GM23338 (cell line): ENCODE data around the gene SLC47A1. TPM values are rescaled to one million over a fixed set of nuclear protein-coding genes. Genes with fewer than 3 reads are reported as not detected.

Experiments
- ATAC-seq: fragments of 200-7000 bp; cut with Tn5 transposase; 3 replicates; pipeline ENCODE4 v1.9.1; 2020
- DNase-seq: peaks from one replicate; pipeline ENCODE4 v3.0.0-alpha.2; 2015; ENCODE audit warnings: low spot score
- H2AFZ ChIP-seq: fragments of 200-600 bp; sonication (generic); 2 replicates; pipeline ENCODE4 v1.8.0; 2016; ENCODE audit warnings: antibody characterized with exemption, mild to moderate bottlenecking, moderate library complexity
- H3F3A ChIP-seq: fragments of 200-600 bp; sonication (generic); replicated peaks from 2 replicates; pipeline ENCODE4 v1.8.0; 2017; ENCODE audit warnings: antibody characterized with exemption, mixed run types, low read depth
- H3K27ac ChIP-seq: fragments of 200-600 bp; sonication (generic); 2 replicates; pipeline ENCODE4 v1.6.1; 2016; ENCODE audit warnings: low read depth
- H3K27me3 ChIP-seq: fragments of 200-600 bp; sonication (generic); 2 replicates; pipeline ENCODE4 v1.8.0; 2016; ENCODE audit warnings: mild to moderate bottlenecking, mixed run types, moderate library complexity; ENCODE audit not compliant: insufficient read depth
- H3K36me3 ChIP-seq: fragments of 200-600 bp; sonication (generic); 2 replicates; pipeline ENCODE4 v1.8.0; 2016; ENCODE audit warnings: mild to moderate bottlenecking; ENCODE audit not compliant: insufficient read depth
- H3K4me1 ChIP-seq: fragments of 200-600 bp; sonication (generic); 2 replicates; pipeline ENCODE4 v1.8.0; 2016; ENCODE audit warnings: mild to moderate bottlenecking, moderate library complexity; ENCODE audit not compliant: insufficient read depth
- H3K4me2 ChIP-seq: fragments of 200-600 bp; sonication (generic); 2 replicates; pipeline ENCODE4 v1.7.1; 2017; ENCODE audit warnings: mixed run types
- H3K4me3 ChIP-seq: fragments of 200-600 bp; sonication (generic); 2 replicates; pipeline ENCODE4 v1.6.1; 2016; ENCODE audit warnings: mixed run types
- H3K79me2 ChIP-seq: fragments of 200-600 bp; sonication (generic); replicated peaks from 2 replicates; pipeline ENCODE4 v1.8.0; 2017; ENCODE audit warnings: mild to moderate bottlenecking; ENCODE audit not compliant: insufficient read depth
- H3K9me2 ChIP-seq: fragments of 200-600 bp; sonication (generic); 2 replicates; pipeline ENCODE4 v1.8.0; 2017; ENCODE audit not compliant: insufficient read depth
- H4K20me1 ChIP-seq: fragments of 200-600 bp; sonication (generic); replicated peaks from 2 replicates; pipeline ENCODE4 v1.8.0; 2017; ENCODE audit warnings: mild to moderate bottlenecking; ENCODE audit not compliant: insufficient read depth
- H3K27ac Mint-ChIP-seq: 2 replicates; pipeline ENCODE4 v1.8.0; 2020; ENCODE audit warnings: inconsistent platforms, mild to moderate bottlenecking, moderate library complexity, mixed read lengths
- H3K27me3 Mint-ChIP-seq: 3 replicates; pipeline ENCODE4 v1.8.0; 2022; ENCODE audit warnings: low read depth, mild to moderate bottlenecking, moderate library complexity, mixed read lengths, inconsistent platforms; ENCODE audit not compliant: insufficient read depth, poor library complexity
- H3K36me3 Mint-ChIP-seq: 3 replicates; pipeline ENCODE4 v1.8.0; 2021; ENCODE audit warnings: low read depth, mild to moderate bottlenecking, inconsistent platforms, moderate library complexity, mixed read lengths
- H3K4me1 Mint-ChIP-seq: 3 replicates; pipeline ENCODE4 v1.8.0; 2020; ENCODE audit warnings: mild to moderate bottlenecking, inconsistent platforms, mixed read lengths
- H3K4me3 Mint-ChIP-seq: 3 replicates; pipeline ENCODE4 v1.8.0; 2021; ENCODE audit warnings: moderate library complexity, mild to moderate bottlenecking, inconsistent platforms, mixed read lengths
- H3K9me3 Mint-ChIP-seq: 3 replicates; pipeline ENCODE4 v1.8.0; 2020; ENCODE audit warnings: moderate library complexity, mild to moderate bottlenecking, inconsistent platforms, mixed read lengths
- EZH2phosphoT487 ChIP-seq: fragments of 200-600 bp; sonication (generic); IDR thresholded peaks from one replicate; pipeline ENCODE4 v1.8.1; 2018; ENCODE audit warnings: antibody characterized with exemption; ENCODE audit not compliant: unreplicated experiment
- NANOG ChIP-seq: IDR thresholded peaks from 2 replicates; pipeline ENCODE4 v1.6.1; 2016; ENCODE audit warnings: antibody characterized with exemption, borderline replicate concordance
- POLR2AphosphoS5 ChIP-seq: IDR thresholded peaks from 2 replicates; pipeline ENCODE4 v1.6.1; 2016; ENCODE audit warnings: antibody characterized with exemption, low read depth
- ZNF462 ChIP-seq: fragments of 250-450 bp; sonication (Bioruptor Pico); IDR thresholded peaks from 2 replicates; pipeline ENCODE4 v1.5.0; 2020; ENCODE audit warnings: mild to moderate bottlenecking, moderate library complexity
- polyA plus RNA-seq: library from polyadenylated mRNA; unstranded; fragments of >200 nt; fragmentation: Nextera tagmentation; extraction: Ambion mirVana; gene quantifications from 2 replicates; pipeline ENCODE4 v1.2.1, GENCODE V29; 2016
- total RNA-seq: library from RNA; depleted of rRNA; stranded (reverse); fragments of >200 nt; shearing (Covaris generic); gene quantifications from 2 replicates; pipeline ENCODE4 v1.2.3, GENCODE V29; 2014

SLC47A1 gene
- total and polyA plus RNA-seq, 2 experiments from 2014 or later: 0.53 to 1.9 TPM

- DNase-seq (no peak), ATAC-seq (no peak)
- Histone ChIP-seq H3K4me1 (no peaks in the 10 kb centered on the region), H3F3A (no peaks in the 10 kb centered on the region), H4K20me1 (no peaks in the 10 kb centered on the region), H3K4me3 (no peak overlapping the region), H3K4me2 (no peak overlapping the region), H3K27ac (no peak overlapping the region), H3K9me2 (no peaks in the 10 kb centered on the region), H3K27me3 (no peaks in the 10 kb centered on the region), H2AFZ (no peak overlapping the region), H3K79me2 (no peaks in the 10 kb centered on the region), H3K36me3 (no peaks in the 10 kb centered on the region)
- Mint-ChIP-seq H3K9me3 (no peaks in the 10 kb centered on the region; the same call in 2 of the 3 replicates), H3K27me3 (no peaks in the 10 kb centered on the region), H3K4me3 (no peak overlapping the region), H3K4me1 (no peaks in the 10 kb centered on the region), H3K36me3 (no peaks in the 10 kb centered on the region), H3K27ac (no peak overlapping the region)
- TF ChIP-seq ZNF462: no peak
- no peak for TF ChIP-seq EZH2phosphoT487
- no peak for TF ChIP-seq NANOG
- TF ChIP-seq POLR2AphosphoS5: no peak
Observed at GRCh38 chr17:19565817-19566575, 32.3 kb downstream of the SLC47A1 start.
